HG02885 (cell line): ENCODE results near the gene GPC6.

Experiments used
- ATAC-seq: cut with Tn5 transposase; IDR thresholded peaks from one replicate; pipeline ENCODE4 v1.9.1; 2021; ENCODE audit warnings: mild to moderate bottlenecking; ENCODE audit not compliant: unreplicated experiment, poor library complexity

The GPC6 gene

DNA sequence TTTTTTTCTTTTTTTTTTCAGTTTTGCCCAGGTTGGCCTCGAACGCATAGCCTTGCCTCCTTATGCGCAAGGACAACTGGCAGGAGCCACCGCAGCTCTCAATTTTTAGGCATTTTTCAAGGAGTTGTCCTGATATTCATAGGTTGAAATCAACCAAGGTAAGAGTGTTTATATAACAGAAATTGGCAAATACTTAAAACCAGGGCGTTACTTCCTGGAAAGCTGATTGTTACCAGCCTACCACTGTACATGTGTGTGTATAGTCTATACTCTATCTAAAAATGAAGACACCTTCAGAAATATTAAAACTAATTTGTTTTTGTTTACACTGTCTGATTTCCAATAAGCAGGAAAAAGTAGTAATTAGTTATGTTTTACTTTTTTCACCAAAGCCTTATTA, 39.2 kb downstream of the GPC6 start:
- ATAC-seq, result no peak

DNA sequence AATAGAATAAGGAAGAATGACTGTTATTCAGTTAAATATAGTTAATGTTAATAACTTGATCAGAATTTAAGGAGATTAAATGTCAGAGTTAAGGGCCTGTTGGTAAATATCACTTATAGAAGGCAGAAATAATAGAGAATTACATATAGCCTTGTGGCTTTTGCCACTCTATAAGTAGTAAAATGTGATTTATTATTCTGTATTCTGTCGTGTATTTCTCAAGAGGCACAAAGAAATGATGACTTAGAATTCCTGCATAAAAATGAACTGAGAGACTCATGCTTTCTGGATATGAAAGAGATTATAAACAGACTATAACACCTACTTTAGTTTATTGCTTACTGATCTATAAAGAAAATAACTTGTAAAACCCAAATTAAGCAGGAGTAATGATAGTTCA, 40.1 kb downstream of the GPC6 start:
- ATAC-seq, result no peak

DNA sequence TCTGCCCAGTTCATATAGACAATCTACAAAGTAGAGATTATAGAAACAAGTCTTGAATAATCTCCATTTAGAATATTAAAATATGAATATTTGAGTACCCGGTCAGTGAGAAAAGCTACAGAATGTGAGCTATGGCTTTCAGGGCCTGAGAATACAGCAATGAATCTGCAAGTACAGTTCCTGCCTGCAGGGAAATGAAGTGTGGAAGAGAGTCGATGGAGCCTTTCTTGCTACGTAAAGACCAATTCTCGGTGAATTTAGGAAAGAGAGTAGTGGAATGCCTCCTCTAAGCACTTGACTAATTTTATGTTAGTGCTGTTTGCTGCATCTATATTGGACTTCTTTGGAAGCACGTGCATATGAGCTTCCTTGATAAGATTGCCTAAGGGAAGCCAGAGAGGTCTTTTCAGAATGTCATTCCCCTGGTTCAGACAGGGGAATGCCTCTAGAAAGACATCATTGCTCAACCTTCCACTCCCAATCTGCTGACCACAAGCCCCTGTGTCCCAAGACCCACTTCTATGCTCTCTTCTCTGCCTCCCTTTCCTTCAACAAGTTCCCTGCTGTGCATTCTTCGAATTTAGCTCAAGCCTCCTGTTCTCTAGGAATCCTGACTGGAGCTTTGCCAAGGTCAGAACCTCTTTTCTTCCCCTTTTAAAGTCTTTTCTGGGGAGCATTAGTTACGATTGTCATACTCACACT, 41.9 kb downstream of the GPC6 start:
- no peak for ATAC-seq

DNA sequence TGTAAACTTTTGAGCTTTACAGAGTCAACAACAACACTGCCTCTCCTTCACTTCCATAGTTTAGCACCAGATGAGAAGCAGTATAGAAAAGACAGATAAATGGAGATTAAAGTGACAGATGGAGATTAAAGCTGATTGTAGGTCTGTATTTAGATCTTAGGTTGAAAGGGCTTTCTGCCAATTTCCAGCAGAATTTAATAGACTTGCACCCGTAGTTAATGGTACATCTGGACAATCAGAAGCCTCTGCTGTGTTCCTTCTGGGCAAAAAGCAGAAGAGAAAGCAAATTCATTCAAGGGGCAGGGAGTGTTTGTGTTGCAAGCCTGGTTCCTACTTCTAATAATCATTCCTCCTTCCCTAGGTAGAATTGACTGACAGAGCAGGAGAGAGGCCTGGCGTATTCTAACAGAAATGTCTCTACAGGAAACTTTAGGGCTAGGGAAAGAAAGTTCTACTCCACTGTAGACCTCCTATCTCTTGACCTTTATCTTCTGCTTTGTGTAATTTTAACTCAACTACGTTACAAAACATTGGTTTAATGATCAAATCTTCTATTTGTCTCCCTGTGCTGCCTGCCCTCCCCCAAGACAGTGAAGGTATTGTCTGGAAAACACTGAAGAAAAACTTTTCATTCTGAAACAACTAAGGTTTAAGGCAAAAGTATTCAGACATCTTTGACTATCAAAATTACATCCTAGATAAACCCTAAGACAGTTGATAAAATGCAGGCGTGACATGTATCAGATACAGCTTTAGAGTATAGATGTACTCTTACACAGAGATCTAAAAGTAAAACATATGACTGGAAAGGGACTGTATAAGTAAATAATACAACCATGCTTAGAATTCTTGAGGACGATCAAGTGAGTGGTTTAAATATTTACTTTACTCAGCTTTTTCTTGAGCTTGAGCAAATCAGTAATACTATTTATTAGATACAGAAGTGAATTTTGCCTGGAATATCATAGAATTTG, 44.4 kb downstream of the GPC6 start:
- ATAC-seq, result no peak

DNA sequence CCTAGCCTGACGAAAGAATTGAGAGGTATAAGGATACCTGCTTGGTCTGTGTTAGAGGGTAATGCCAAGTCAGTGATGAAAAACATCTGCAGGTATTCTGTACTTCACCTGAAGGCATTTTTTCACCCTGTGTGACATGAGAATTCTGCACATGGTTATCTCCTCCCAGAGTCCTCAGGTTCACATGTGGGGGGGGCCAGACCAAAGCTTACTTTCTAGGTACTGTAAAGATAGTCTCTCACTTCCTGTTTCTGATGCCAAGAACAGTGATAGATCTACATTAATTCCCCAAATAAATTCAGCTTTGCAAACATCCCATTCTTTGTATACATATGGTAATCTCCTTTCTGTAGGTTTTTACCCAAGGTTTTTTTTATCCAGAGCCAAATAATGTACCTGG, 53.4 kb downstream of the GPC6 start:
- no peak for ATAC-seq

DNA sequence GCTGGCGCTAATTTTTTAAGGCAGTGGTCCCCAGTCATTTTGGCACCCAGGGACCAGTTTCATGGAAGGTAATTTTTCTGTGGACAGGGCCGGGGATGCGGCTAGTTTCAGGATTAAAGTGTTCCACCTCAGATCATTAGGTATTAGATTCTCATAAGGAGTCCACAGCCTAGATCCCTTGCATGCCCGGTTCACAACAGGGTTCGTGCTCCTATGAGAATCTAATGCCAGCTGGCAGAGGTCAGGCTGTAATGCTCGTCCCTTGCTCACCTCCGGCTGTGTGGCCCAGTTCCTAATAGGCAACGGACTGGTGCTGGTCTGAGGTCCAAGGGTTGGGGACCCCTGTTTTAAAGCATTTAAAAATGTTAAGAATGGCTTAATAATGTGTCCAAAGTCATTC, 54.1 kb downstream of the GPC6 start:
- no peak for ATAC-seq

- ATAC-seq, result no peak
These were observed 56.6 kb downstream of the GPC6 start for GRCh38 chr13:93283255-93283654.

DNA sequence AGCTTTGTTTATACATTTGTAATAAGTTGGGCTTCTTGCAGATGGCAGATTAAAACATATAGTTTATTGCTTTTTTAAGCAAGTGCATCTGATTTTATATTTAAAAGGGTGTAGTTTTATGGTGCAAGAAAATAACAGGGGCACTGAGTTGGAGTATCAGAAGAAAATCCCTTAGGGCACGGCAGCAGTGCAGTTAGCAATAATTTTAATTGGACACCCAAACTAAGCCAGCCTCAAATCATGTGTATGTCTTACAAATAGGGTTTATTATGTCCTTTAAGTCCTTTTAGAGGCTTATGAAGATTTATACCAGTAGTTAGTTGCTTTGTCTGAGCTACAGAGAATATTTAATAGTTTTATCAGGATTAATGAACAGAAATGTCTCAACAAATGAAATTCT, 57.5 kb downstream of the GPC6 start:
- no peak for ATAC-seq

DNA sequence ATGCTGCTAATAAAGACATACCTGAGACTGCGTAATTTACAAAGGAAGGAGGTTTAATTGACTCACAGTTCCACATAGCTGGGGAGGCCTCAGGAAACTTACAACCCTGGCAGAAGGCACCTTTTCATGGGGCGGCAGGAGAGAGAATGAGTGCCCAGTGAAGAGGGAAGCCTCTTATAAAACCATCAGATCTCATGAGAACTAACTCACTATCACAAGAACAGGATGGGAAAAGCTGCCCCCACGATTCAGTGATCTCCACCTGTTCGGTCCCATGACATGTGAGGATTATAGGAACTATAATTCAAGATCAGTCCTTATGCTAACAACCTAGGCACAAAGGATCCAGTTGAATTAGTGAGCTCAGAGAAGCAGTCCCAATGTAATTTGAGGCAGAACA, 59.4 kb downstream of the GPC6 start:
- no peak for ATAC-seq

- ATAC-seq, result no peak
These were observed 62.4 kb downstream of the GPC6 start for GRCh38 chr13:93289053-93289452.

DNA sequence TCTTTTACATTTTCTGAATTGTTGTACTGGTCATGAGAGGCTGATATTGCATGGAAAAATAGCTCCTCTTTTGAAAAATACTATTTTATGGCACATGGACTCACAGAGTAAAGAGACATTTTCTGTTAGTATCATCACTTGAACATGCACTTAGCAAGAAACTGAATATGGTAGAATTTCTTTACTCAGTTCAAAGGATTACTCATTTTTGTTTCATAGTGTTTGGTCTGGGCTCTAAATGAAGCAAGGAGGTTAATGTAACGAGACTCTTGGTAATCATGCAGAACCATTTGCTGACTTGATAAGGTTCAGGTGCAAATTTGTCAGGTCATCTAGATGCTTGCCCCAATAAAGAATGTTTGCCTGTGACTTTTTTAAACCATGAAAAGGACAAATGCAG, 63.2 kb downstream of the GPC6 start:
- no peak for ATAC-seq

DNA sequence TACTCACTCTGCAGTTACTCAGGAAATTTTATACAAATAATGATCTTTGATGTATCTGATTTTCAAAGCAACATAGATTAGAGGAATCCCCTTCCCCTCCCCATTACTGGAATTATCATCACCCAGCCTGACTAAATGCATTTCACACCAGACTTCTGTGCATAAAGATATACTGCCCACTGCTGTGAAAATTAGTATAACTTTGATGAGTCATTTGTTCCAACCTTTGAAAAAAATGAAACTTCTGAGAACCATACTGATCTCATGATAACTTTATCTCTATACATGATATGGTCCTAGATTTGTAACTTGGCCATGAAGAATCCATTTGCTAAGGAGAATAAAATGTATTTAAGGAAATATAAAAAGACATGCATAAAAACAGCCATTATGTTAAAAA, 63.9 kb downstream of the GPC6 start:
- no peak for ATAC-seq

- no peak for ATAC-seq
These were observed 65.8 kb downstream of the GPC6 start for GRCh38 chr13:93292366-93292765.

DNA sequence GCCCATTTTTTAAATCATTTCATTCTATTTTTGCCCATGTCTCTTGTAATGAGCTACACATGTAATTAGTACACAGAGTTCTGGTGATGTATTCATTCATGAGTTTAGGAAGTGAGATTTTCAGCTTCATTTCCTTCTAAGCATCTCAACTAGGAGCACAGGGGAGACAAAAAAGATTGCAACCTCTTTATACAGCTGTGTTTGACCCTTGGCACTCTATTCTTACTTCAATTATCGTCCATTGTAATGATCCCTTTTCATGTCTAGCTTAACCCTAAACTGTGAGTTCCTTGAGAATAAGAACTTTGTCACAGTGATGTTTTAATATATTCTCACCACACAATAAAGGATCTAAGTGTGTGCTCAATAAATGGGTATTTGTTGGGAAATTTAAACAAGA, 67.1 kb downstream of the GPC6 start:
- ATAC-seq, result no peak

GRCh38 chr13:93296584-93296983, 70.0 kb downstream of the GPC6 start:
- ATAC-seq, result no peak

GRCh38 chr13:93298713-93299112, 72.1 kb downstream of the GPC6 start:
- ATAC-seq, result no peak

- no peak for ATAC-seq
These were observed 77.5 kb downstream of the GPC6 start for GRCh38 chr13:93304134-93304533.

DNA sequence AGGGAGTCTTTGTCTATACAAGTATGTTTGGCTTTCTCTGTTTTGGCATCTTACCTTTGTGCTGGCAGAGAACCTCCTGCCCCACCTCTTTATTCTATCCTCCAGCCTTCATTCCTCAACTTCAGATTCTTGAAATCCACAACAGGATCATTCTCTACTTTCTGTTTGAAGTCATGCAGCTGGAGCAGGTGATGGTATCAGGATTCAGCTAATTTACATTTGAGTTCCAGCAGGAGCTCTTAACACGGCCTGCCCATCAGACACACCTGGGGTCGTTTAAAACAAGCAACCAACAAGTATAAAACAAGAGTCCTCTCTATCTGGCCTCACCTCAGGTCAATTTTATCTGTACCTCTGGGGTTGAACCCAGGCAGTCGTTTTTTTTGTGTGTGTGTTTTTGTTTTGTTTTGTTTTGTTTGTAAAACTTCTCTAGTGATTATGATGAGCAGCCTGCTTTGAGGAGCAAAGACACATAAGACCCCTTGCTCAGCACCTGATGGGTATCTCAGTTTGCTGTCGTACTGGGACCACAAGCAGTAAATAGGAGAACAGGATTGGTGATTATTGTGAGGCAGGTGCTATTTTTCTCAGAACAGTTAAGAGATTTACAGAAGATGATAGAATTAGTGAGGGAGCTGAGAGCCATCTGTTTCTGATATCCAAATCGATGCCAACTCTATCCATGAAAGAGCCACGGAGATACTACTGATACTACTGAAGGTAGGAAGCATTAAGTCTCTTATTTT, 78.4 kb downstream of the GPC6 start:
- ATAC-seq, result no peak

- no peak for ATAC-seq
These were observed 79.3 kb downstream of the GPC6 start for GRCh38 chr13:93305886-93306285.

- ATAC-seq, result no peak
These were observed 80.5 kb downstream of the GPC6 start for GRCh38 chr13:93307136-93307535.

GRCh38 chr13:93307651-93308050, 81.0 kb downstream of the GPC6 start:
- no peak for ATAC-seq
